ENCODE data around the gene HDHD2.
"Not testable (repeated sequence)": the region's sequence is repeated elsewhere in the genome, so short reads cannot be mapped to it uniquely, and the experiment has no call there.

DNA sequence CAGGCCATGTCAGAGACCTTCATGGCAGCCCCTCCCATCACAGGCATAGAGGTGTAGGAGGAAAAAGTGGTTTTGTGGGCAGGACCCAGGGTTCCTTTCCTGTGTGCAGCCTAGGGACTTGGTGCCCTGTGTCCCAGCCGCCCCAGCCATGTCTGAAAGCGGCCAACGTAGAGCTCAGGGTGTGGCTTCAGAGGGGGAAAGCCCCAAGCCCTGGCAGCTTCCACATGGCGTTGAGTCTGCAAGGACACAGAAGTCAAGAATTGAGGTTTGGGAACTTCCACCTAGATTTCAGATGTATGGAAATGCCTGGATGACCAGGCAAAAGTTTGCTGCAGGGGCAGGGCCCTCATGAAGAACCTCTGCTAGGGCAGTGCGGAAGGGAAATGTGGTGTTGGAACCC, 31.9 kb upstream of the HDHD2 start:
- TF ChIP-seq, protein P1, sequence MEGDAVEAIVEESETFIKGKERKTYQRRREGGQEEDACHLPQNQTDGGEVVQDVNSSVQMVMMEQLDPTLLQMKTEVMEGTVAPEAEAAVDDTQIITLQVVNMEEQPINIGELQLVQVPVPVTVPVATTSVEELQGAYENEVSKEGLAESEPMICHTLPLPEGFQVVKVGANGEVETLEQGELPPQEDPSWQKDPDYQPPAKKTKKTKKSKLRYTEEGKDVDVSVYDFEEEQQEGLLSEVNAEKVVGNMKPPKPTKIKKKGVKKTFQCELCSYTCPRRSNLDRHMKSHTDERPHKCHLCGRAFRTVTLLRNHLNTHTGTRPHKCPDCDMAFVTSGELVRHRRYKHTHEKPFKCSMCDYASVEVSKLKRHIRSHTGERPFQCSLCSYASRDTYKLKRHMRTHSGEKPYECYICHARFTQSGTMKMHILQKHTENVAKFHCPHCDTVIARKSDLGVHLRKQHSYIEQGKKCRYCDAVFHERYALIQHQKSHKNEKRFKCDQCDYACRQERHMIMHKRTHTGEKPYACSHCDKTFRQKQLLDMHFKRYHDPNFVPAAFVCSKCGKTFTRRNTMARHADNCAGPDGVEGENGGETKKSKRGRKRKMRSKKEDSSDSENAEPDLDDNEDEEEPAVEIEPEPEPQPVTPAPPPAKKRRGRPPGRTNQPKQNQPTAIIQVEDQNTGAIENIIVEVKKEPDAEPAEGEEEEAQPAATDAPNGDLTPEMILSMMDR (IDR thresholded peaks at IDR 0.05; ENCODE audit: borderline replicate concordance, extremely low read depth, low read length, poor library complexity, severe bottlenecking) = not testable (repeated sequence)
- not testable (repeated sequence) for TF ChIP-seq EZH2 (IDR thresholded peaks at IDR 0.05; ENCODE audit: borderline replicate concordance, low read depth, low read length, severe bottlenecking)

Measured in DND-41 (cell line).